Panc1 (cell line): ENCODE data around the gene SPRY1. TPM values are rescaled to one million over a fixed set of nuclear protein-coding genes. Genes with fewer than 3 reads are reported as not detected.

Experiments
- ATAC-seq: fragments of 200-7000 bp; cut with Tn5 transposase; 2 replicates; pipeline ENCODE4 v1.9.1; 2020; ENCODE audit warnings: mild to moderate bottlenecking, moderate library complexity
- BruUV-seq: library from RNA; stranded (reverse); fragments of 400-500 nt; replicated peaks from 2 replicates; lab custom pipeline; 2021; lab: Mats Ljungman, UMichigan
- CTCF ChIA-PET: fragments of 300-600 bp; sonication (Branson Sonifier 250); formaldehyde crosslinking; loops from one replicate; lab custom pipeline; 2022; ENCODE audit warnings: antibody characterized with exemption; lab: Charles Lee
- POLR2A ChIA-PET: fragments of 300-600 bp; sonication (Branson Sonifier 250); formaldehyde crosslinking; loops from one replicate; lab custom pipeline; 2022; ENCODE audit warnings: antibody characterized with exemption; lab: Charles Lee
- DNase-seq: peaks from one replicate; pipeline ENCODE4 v3.0.0-alpha.2; 2010; ENCODE audit warnings: low read depth, low spot score
- H3K27ac ChIP-seq: 2 replicates; pipeline ENCODE4 v1.5.1; 2011; ENCODE audit warnings: mild to moderate bottlenecking, low read length, inconsistent platforms
- H3K27me3 ChIP-seq: fragments of 200-500 bp; sonication (Bioruptor generic); 2 replicates; pipeline ENCODE4 v1.6.0; 2014; ENCODE audit warnings: low read length, inconsistent platforms; ENCODE audit not compliant: control insufficient read depth, insufficient read depth
- H3K36me3 ChIP-seq: fragments of 200-500 bp; sonication (Bioruptor generic); 2 replicates; pipeline ENCODE4 v1.5.1; 2014; ENCODE audit warnings: inconsistent platforms, mild to moderate bottlenecking, low read length, moderate library complexity; ENCODE audit not compliant: control insufficient read depth, insufficient read depth
- H3K4me1 ChIP-seq: 2 replicates; pipeline ENCODE4 v1.5.1; 2011; ENCODE audit warnings: inconsistent platforms, mild to moderate bottlenecking, low read length, moderate library complexity; ENCODE audit not compliant: control insufficient read depth, insufficient read depth
- H3K4me3 ChIP-seq, 2 experiments: 2 replicates each; pipeline ENCODE4 v1.5.1; 2011 to 2012; ENCODE audit warnings: low read depth in 2 of 2, low read length in 2 of 2, mild to moderate bottlenecking in 2 of 2, inconsistent platforms in 1 of 2, moderate library complexity in 1 of 2
- H3K9me3 ChIP-seq: fragments of 200-500 bp; sonication (Bioruptor generic); 2 replicates; pipeline ENCODE4 v1.5.1; 2014; ENCODE audit warnings: low read depth, mild to moderate bottlenecking, inconsistent platforms, low read length, moderate library complexity; ENCODE audit not compliant: control insufficient read depth, insufficient read depth
- POLR2AphosphoS5 ChIP-seq: IDR thresholded peaks from 2 replicates; pipeline ENCODE4 v1.6.1; 2012; ENCODE audit warnings: mild to moderate bottlenecking, low read depth, low read length, moderate library complexity
- SIN3A ChIP-seq: IDR thresholded peaks from 2 replicates; pipeline ENCODE4 v1.6.1; 2012; ENCODE audit warnings: low read depth, mild to moderate bottlenecking, low read length, moderate library complexity, borderline replicate concordance; ENCODE audit not compliant: insufficient read depth
- TCF7L2 ChIP-seq: IDR thresholded peaks from 2 replicates; pipeline ENCODE4 v1.6.1; 2011; ENCODE audit warnings: mild to moderate bottlenecking, low read depth, low read length, inconsistent platforms
- in situ Hi-C: cut with HindIII; loops from 2 replicates; pipeline ENCODE4 v1.10.0; 2016; ENCODE audit warnings: low sequenced_read_pairs, low pct_unique_long_range_greater_than_20kb
- intact Hi-C: fragments of 100-400 bp; cut with micrococcal nuclease; formaldehyde crosslinking; loops from one replicate; pipeline ENCODE4 v1.10.0; 2022; ENCODE audit not compliant: unreplicated experiment
- total RNA-seq: library from RNA; stranded (reverse); gene quantifications from one replicate; pipeline ENCODE4 v1.2.1, GENCODE V29; 2021; ENCODE audit not compliant: unreplicated experiment
- TF ChIP-seq, protein P1 (sequence below): fragments of 450-650 bp; IDR thresholded peaks from 2 replicates; pipeline ENCODE4 v1.5.1; 2017; ENCODE audit warnings: mild to moderate bottlenecking
- TF ChIP-seq, protein P2 (sequence below), 2 experiments: IDR thresholded peaks; 2 replicates each; pipeline ENCODE4 v1.6.1; 2011 to 2012; ENCODE audit warnings: low read depth in 2 of 2, control low read depth in 1 of 2, low read length in 1 of 2, mild to moderate bottlenecking in 1 of 2, moderate library complexity in 1 of 2; ENCODE audit not compliant: insufficient read depth in 1 of 2

Gene SPRY1
- total RNA-seq, 1 experiment from 2014 or later = 77.8 TPM

DNA sequence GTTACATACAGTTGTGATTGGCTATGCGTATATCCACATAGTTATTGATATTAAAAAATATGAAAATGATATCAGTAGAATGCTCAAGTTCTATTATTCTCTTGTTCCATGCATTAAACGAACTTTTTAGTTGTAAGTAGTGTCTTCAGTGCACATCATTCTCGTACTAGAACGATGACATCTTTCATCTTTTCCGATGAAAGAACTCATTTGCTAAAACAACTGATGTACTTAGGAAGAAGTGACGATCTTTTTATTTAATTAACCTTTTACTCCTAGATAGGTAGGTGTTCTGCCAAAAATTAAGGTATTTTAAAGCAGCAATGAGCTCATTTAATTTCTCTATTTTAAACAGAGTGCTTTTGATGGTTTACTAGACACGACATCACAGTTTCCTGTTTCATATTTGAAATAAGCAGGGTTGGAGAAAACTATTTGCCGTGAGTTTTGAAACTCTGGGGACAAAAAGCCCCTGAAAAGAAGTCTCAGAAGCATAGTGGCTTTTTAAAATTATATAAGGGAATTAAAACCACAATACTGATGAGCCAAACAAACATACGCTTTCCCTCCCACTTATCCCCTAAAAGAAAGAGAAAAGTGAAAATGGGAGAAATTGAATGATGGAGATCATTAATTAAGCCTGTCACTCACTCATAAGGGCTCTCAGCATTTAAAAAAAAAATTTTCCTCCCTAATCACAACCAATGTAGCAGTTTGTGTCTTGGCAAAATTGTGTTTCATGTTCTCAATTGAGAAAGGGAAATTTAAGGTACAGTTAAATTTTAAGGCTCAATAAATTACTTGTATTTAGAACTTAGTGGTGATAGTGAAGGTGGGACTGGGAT, 25.6 kb downstream of the SPRY1 start:
- no TSS peak for BruUV-seq
- peak overlapping the region; percentile 94 for H3K27ac ChIP-seq
- DNase-seq (no peak), ATAC-seq (no peak)
- TF ChIP-seq TCF7L2 (no peak), POLR2AphosphoS5 (no peak), SIN3A (no peak)
- TF ChIP-seq, protein P1, sequence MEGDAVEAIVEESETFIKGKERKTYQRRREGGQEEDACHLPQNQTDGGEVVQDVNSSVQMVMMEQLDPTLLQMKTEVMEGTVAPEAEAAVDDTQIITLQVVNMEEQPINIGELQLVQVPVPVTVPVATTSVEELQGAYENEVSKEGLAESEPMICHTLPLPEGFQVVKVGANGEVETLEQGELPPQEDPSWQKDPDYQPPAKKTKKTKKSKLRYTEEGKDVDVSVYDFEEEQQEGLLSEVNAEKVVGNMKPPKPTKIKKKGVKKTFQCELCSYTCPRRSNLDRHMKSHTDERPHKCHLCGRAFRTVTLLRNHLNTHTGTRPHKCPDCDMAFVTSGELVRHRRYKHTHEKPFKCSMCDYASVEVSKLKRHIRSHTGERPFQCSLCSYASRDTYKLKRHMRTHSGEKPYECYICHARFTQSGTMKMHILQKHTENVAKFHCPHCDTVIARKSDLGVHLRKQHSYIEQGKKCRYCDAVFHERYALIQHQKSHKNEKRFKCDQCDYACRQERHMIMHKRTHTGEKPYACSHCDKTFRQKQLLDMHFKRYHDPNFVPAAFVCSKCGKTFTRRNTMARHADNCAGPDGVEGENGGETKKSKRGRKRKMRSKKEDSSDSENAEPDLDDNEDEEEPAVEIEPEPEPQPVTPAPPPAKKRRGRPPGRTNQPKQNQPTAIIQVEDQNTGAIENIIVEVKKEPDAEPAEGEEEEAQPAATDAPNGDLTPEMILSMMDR = no peak
- TF ChIP-seq, protein P2, sequence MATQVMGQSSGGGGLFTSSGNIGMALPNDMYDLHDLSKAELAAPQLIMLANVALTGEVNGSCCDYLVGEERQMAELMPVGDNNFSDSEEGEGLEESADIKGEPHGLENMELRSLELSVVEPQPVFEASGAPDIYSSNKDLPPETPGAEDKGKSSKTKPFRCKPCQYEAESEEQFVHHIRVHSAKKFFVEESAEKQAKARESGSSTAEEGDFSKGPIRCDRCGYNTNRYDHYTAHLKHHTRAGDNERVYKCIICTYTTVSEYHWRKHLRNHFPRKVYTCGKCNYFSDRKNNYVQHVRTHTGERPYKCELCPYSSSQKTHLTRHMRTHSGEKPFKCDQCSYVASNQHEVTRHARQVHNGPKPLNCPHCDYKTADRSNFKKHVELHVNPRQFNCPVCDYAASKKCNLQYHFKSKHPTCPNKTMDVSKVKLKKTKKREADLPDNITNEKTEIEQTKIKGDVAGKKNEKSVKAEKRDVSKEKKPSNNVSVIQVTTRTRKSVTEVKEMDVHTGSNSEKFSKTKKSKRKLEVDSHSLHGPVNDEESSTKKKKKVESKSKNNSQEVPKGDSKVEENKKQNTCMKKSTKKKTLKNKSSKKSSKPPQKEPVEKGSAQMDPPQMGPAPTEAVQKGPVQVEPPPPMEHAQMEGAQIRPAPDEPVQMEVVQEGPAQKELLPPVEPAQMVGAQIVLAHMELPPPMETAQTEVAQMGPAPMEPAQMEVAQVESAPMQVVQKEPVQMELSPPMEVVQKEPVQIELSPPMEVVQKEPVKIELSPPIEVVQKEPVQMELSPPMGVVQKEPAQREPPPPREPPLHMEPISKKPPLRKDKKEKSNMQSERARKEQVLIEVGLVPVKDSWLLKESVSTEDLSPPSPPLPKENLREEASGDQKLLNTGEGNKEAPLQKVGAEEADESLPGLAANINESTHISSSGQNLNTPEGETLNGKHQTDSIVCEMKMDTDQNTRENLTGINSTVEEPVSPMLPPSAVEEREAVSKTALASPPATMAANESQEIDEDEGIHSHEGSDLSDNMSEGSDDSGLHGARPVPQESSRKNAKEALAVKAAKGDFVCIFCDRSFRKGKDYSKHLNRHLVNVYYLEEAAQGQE (IDR thresholded peaks at IDR 0.05; ENCODE audit: insufficient read depth in 1 of 2, low read depth in 2 of 2, low read length in 1 of 2) = no peak
- H3K4me1 ChIP-seq = peaks cover 19% of the 10 kb centered on the region
- no peaks in the 10 kb centered on the region for H3K36me3 ChIP-seq
- POLR2A ChIA-PET = no interaction called here
- in situ Hi-C loops (no loop called here), intact Hi-C loops (no loop called here)
- H3K4me3 ChIP-seq = no peak overlapping the region
- CTCF ChIA-PET = no interaction called here
- H3K27me3 ChIP-seq = no peaks in the 10 kb centered on the region
- H3K9me3 ChIP-seq = peaks cover 3% of the 10 kb centered on the region; the same call in 1 of the 2 replicates

DNA sequence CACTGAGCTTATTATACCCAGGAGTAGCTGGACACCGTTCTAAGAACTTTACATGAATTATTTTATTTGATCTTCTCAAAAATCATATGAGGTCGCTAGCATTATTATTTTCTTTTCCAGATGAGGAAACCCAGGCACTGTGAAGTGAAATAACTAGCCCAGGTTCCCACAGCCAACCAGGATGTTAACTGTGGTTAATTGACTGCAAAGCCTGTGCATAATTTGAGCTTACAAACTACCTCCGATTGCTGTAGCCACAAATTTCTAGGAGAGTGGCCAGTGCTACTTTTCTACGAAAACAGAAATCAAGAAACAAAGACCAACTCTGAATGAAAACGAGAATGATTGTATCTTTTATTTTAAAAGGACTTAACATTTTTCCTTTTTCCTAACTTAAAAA, 27.2 kb downstream of the SPRY1 start:
- Histone ChIP-seq H3K4me3 (no peak overlapping the region), H3K9me3 (peaks cover 5% of the 10 kb centered on the region; the same call in 1 of the 2 replicates), H3K4me1 (peaks cover 8% of the 10 kb centered on the region; the same call in 1 of the 2 replicates), H3K27me3 (no peaks in the 10 kb centered on the region), H3K36me3 (no peaks in the 10 kb centered on the region), H3K27ac (peak overlapping the region; percentile 94)
- intact Hi-C loops = no loop called here
- DNase-seq (no peak), ATAC-seq (no peak)
- TF ChIP-seq, protein P1 = no peak
- no peak for TF ChIP-seq POLR2AphosphoS5
- TF ChIP-seq TCF7L2 = no peak
- TF ChIP-seq, protein P2 (IDR thresholded peaks at IDR 0.05; ENCODE audit: insufficient read depth in 1 of 2, low read depth in 2 of 2, low read length in 1 of 2) = no peak
- TF ChIP-seq SIN3A = no peak
- ChIA-PET POLR2A (no interaction called here), CTCF (no interaction called here)
- in situ Hi-C loops = no loop called here
- BruUV-seq = no TSS peak
